WERI-Rb-1 (cell line): ENCODE data around the gene DST.

Experiments used
- DNase-seq: peaks from one replicate; pipeline ENCODE4 v3.0.0-alpha.2; 2020
- H3K27ac ChIP-seq: fragments of 250-450 bp; sonication (Bioruptor Pico); 2 replicates; pipeline ENCODE4 v1.5.1; 2020; ENCODE audit warnings: mild to moderate bottlenecking, moderate library complexity
- H3K27me3 ChIP-seq: fragments of 250-450 bp; sonication (Bioruptor Pico); 2 replicates; pipeline ENCODE4 v1.5.1; 2021; ENCODE audit warnings: mild to moderate bottlenecking, low read depth, moderate library complexity; ENCODE audit not compliant: insufficient read depth, severe bottlenecking
- H3K36me3 ChIP-seq: fragments of 250-450 bp; sonication (Bioruptor Pico); 2 replicates; pipeline ENCODE4 v1.5.1; 2020; ENCODE audit warnings: mild to moderate bottlenecking, moderate library complexity
- H3K4me3 ChIP-seq: 2 replicates; pipeline ENCODE4 v1.5.1; 2011; ENCODE audit warnings: low read depth, mild to moderate bottlenecking, control low read depth, low read length
- H3K9me3 ChIP-seq: fragments of 250-450 bp; sonication (Bioruptor Pico); 2 replicates; pipeline ENCODE4 v1.5.1; 2021; ENCODE audit warnings: mild to moderate bottlenecking, moderate library complexity; ENCODE audit not compliant: severe bottlenecking
- TF ChIP-seq, protein P1 (sequence below): IDR thresholded peaks from 2 replicates; pipeline ENCODE4 v1.5.1; 2011; ENCODE audit warnings: low read depth, mild to moderate bottlenecking, control low read depth, inconsistent platforms, low read length

The DST gene

DNA sequence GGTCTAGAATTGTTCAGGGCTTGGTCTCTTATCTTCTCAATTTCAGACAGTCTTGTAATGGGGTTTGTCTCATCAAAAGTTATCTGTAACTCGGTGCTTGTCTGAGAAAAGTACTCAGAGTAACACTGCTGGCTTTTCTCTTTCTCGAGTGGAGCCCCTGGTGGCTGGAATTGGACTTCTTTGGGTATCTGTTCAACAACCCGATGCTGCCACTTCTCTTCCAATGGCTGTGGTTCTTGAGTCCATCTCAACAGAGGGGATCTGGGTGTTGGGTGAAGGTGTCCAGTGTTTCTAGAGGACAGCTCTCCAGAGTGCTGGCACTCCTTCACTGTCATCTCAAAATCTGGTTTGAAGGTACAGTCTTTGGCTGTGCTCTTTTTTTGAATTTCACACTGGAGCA is 24.6 kb downstream of the DST start:
- H3K36me3 ChIP-seq: peaks cover 65% of the 10 kb centered on the region
- TF ChIP-seq, protein P1, sequence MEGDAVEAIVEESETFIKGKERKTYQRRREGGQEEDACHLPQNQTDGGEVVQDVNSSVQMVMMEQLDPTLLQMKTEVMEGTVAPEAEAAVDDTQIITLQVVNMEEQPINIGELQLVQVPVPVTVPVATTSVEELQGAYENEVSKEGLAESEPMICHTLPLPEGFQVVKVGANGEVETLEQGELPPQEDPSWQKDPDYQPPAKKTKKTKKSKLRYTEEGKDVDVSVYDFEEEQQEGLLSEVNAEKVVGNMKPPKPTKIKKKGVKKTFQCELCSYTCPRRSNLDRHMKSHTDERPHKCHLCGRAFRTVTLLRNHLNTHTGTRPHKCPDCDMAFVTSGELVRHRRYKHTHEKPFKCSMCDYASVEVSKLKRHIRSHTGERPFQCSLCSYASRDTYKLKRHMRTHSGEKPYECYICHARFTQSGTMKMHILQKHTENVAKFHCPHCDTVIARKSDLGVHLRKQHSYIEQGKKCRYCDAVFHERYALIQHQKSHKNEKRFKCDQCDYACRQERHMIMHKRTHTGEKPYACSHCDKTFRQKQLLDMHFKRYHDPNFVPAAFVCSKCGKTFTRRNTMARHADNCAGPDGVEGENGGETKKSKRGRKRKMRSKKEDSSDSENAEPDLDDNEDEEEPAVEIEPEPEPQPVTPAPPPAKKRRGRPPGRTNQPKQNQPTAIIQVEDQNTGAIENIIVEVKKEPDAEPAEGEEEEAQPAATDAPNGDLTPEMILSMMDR: 0 out of 2 replicates have a peak, but pooled peaks have one; percentile 8
- no peak for DNase-seq

DNA sequence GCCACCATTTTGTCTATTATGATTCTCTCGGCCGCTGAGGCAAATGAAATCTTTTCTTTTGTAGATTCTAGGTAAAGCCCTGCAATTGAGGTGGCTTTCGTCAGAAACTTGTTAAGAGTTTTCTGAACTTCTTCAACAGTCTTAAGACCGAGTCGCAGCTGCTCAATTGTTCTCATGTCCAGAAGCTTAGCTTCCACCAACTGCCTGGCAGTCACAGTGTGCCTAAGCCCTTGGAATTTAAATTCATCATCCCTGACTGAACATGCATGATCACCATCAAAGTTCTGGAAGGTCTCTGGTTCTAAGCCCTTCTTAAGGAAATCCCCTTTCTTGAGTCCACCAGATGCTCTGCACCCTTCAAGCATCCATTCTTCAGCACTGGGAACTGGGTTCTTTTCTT is 25.7 kb downstream of the DST start:
- Histone ChIP-seq H3K9me3 (no peaks in the 10 kb centered on the region), H3K4me3 (no peak overlapping the region), H3K27me3 (no peaks in the 10 kb centered on the region), H3K27ac (no peak overlapping the region; the same call in 1 of the 2 replicates), H3K36me3 (peaks cover 56% of the 10 kb centered on the region)
- peak; percentile 78 for DNase-seq
- TF ChIP-seq, protein P1: no peak

More for the DNA sequence above, 24.6 kb downstream of the DST start:
- Histone ChIP-seq H3K27ac (no peak overlapping the region), H3K4me3 (no peak overlapping the region), H3K27me3 (no peaks in the 10 kb centered on the region), H3K9me3 (no peaks in the 10 kb centered on the region)

DNA sequence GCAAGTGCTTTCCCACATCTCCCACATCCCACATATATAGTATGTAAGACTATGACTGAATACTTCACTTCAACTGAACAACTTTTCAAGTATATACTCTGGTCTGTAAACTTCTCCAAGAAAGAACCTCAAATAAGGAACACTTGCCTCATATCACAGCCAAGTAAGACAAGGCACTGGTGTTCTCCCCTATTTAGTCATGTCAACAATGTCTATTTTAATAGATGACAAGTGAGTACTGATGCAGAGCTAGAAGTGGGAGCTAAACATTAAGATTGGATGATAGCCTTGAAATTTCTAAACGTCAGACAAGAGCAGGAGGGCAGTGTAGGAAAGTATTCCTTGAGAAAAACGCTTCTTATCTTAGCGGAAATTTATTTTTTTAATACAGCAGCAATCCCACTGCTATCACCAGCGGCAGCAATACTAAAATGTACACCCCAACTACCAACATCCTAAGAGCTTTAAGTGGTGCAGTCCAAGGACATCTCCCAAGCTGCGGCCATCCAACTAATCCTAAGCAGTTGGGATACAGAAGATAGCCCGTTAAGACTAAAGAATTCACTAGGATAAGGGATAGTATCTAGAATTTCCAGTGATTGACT is 29.3 kb downstream of the DST start:
- Histone ChIP-seq H3K27ac (no peak overlapping the region), H3K27me3 (no peaks in the 10 kb centered on the region), H3K9me3 (no peaks in the 10 kb centered on the region), H3K36me3 (peaks cover 42% of the 10 kb centered on the region), H3K4me3 (no peak overlapping the region)
- TF ChIP-seq, protein P1: no peak
- no peak for DNase-seq

DNA sequence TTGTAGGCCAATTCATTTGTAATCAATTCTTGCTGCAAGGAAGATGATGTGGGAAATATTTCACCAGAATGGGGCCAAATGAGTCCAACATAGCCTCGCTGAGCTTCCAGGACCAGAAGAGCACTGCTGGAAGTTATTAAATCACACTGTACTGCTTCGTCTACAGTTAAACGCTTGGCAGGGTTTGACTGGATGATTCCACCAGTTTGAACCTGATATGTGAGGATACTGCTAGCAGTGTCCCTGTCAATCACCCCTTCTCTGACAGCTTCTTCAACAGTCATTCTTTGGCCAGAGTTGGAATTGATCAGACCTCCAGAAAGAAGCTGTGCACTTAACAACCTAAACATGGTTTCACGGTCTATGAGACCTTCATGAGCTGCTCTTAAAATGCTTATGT is 34.4 kb downstream of the DST start:
- Histone ChIP-seq H3K9me3 (no peaks in the 10 kb centered on the region), H3K27me3 (no peaks in the 10 kb centered on the region), H3K36me3 (peaks cover 59% of the 10 kb centered on the region), H3K27ac (no peak overlapping the region), H3K4me3 (no peak overlapping the region)
- no peak for DNase-seq
- TF ChIP-seq, protein P1: no peak

DNA sequence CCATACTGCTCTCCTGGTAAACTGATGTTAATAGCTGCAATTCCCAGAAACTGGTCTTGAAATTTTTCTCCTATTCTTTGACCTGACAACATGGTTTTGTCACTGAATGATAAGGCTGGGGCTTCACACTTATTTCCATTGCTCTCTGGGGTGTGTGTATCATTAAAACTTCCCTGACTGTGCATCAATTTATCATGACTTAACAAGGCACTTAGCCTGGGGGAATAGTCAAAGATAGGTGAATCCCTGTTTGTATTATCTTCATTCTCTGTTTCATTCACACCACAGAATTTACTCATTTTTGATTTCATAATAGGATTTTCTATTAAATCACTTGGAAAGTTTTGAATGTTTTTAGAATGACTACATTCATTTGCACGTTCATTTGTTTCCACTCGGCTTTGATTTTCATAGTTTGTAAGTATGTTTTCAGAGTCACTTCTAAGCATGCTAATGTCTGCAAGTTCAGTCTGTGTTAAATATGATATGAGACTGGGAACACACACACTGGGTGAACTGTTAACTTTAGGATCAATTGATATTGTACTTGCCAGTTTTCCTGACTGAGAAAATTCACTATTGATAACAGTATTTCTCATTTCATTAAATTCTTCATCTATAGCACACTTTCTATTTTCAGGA is 35.5 kb downstream of the DST start:
- H3K27me3 ChIP-seq: no peaks in the 10 kb centered on the region
- no peak overlapping the region for H3K27ac ChIP-seq
- peaks cover 70% of the 10 kb centered on the region for H3K36me3 ChIP-seq
- no peaks in the 10 kb centered on the region for H3K9me3 ChIP-seq
- TF ChIP-seq, protein P1: no peak
- H3K4me3 ChIP-seq: no peak overlapping the region
- DNase-seq: no peak
